Measurements from ENCODE around the gene CLCN2.
A peak's percentile ranks its signal among the peaks of the same experiment; 100 is the strongest.

CLCN2 gene

DNA sequence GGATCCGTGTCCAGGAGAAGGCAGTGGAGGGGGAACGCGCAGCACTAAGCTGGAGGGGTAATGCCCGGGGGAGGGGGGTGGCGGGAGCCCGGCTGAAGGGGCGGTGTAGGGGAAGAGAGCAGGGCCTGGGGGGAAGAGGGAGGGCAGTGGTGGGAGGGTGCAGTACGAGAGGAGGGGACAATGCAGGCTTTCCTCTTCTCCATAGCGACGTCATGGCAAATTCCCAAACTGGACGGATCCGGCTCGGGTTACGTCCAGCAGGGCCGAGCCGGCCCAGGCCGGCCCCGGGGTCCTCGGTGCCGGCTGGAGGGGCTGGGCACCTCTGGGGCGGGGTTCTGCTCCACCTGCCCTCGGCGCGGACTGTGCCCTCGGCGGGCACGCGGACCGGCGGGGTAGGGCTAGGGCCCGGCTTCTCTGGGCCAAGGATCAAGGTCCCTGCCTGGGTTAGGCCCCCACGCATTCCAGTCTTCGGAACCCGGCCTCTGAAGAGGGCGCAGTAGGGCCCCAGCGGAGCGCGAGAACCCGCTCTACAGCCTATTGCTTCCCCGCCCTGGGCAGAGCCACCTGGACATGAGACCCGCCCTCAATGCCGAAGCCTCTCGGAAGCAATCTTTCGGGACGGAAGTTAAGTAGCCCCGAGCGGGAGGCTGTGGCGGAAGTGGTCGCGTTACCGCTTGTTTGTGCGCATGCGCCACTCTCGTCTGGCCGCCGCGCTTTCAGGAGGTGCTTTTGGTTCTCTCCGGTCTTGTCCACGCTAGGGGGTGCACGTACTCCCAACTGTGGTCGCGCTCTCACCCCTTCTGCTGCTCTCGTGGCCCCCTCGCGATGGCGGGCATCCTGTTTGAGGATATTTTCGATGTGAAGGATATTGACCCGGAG is 1.5 kb upstream of the CLCN2 start:
- H3K4me3 ChIP-seq (ENCODE audit: low read length) = peak overlapping the region; percentile 91
- no peaks in the 10 kb centered on the region for H3K9me3 ChIP-seq (ENCODE audit: control insufficient read depth, low read length)
- peaks cover 30% of the 10 kb centered on the region for H3K4me1 ChIP-seq (ENCODE audit: control insufficient read depth, insufficient read depth, low read length)
- peak overlapping the region; percentile 97 for H3K9ac ChIP-seq (ENCODE audit: low read length)
- H3K36me3 ChIP-seq (ENCODE audit: control insufficient read depth, insufficient read depth, low read length) = no peaks in the 10 kb centered on the region
- no peaks in the 10 kb centered on the region for H3K27me3 ChIP-seq (ENCODE audit: control insufficient read depth, insufficient read depth, low read length)

DNA sequence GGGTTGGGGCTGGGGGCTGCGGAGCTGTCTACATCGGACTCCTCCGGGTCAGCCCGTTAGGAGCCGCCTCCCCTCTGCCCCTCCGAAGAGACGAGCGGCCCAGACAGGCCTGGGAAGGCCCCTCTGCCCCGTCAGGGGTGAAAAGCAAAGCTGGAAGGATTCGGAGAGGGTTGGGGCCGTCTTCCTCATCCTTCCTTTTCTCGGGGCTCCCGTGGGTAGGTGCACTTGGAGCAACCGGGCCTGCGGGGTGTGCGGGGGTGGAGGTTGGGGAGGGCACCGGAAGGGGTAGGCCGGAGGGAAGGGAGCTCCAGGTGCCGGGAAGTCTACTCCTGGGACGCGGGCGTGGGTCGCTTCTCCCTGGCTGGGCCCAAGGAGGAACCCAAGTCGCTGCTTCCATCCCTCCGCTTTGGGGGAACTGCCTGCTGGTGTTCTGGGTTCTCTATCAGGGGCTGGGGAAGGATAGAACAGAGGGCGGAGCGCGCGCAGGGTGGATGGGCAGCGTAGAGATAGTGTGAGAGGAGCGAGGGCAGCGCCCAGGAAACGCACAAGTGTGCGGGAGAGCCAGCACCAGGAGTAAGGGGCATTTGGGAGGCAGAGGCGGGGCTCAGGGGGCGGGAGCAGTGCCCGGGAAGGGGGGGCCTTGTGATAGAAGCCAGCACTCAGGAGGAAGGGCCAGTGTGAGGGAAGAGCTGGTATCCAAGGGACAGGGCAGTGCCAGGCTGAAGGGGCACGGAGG is 695 bp upstream of the CLCN2 start:
- Histone ChIP-seq H3K4me1 (ENCODE audit: control insufficient read depth, insufficient read depth, low read length) (peaks cover 30% of the 10 kb centered on the region), H3K9me3 (ENCODE audit: control insufficient read depth, low read length) (no peaks in the 10 kb centered on the region), H3K4me3 (ENCODE audit: low read length) (peak overlapping the region; percentile 91), H3K27me3 (ENCODE audit: control insufficient read depth, insufficient read depth, low read length) (no peaks in the 10 kb centered on the region), H3K9ac (ENCODE audit: low read length) (peak overlapping the region; percentile 97), H3K36me3 (ENCODE audit: control insufficient read depth, insufficient read depth, low read length) (no peaks in the 10 kb centered on the region)

DNA sequence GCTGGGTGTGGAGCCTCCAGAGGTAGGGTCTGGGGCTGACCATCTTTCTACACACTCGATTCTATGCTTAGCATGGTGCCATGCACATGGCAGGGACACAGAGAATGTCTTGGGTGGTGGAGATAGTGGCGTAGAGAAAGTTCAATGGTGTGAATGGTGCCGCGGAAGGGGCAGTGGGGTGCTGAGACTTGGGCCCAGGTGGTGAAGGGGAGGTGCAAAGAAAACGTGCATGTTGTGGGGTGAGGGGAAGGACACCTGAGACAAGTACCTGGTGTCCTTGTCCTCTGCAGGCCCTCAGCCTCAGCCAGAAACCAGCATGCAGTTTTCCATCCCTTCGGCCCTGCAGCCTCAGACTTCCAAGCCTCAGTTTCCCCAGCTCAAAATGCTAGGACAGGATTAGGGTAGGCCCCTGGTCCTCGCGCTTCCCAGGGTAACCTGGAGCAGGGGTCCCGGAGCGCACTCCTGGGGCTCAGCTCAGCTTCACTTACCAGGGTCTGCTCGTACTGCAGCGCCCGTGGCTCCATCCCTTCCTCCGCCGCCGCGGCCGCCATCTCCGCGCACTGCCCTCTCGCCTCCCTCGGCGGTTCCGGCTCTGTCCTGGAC is 375 bp downstream of the CLCN2 start:
- Histone ChIP-seq H3K36me3 (ENCODE audit: control insufficient read depth, insufficient read depth, low read length) (no peaks in the 10 kb centered on the region), H3K4me1 (ENCODE audit: control insufficient read depth, insufficient read depth, low read length) (peaks cover 22% of the 10 kb centered on the region), H3K4me3 (ENCODE audit: low read length) (peak overlapping the region; percentile 56), H3K9me3 (ENCODE audit: control insufficient read depth, low read length) (no peaks in the 10 kb centered on the region), H3K9ac (ENCODE audit: low read length) (peak overlapping the region; percentile 69), H3K27me3 (ENCODE audit: control insufficient read depth, insufficient read depth, low read length) (no peaks in the 10 kb centered on the region)

GRCh38 chr3:184360070-184360928 is 1.1 kb downstream of the CLCN2 start:
- H3K9ac ChIP-seq (ENCODE audit: low read length) = peak overlapping the region; percentile 69
- no peaks in the 10 kb centered on the region for H3K27me3 ChIP-seq (ENCODE audit: control insufficient read depth, insufficient read depth, low read length)
- H3K4me3 ChIP-seq (ENCODE audit: low read length) = peak overlapping the region; percentile 56
- H3K9me3 ChIP-seq (ENCODE audit: control insufficient read depth, low read length) = no peaks in the 10 kb centered on the region
- H3K36me3 ChIP-seq (ENCODE audit: control insufficient read depth, insufficient read depth, low read length) = no peaks in the 10 kb centered on the region
- H3K4me1 ChIP-seq (ENCODE audit: control insufficient read depth, insufficient read depth, low read length) = peaks cover 20% of the 10 kb centered on the region

DNA sequence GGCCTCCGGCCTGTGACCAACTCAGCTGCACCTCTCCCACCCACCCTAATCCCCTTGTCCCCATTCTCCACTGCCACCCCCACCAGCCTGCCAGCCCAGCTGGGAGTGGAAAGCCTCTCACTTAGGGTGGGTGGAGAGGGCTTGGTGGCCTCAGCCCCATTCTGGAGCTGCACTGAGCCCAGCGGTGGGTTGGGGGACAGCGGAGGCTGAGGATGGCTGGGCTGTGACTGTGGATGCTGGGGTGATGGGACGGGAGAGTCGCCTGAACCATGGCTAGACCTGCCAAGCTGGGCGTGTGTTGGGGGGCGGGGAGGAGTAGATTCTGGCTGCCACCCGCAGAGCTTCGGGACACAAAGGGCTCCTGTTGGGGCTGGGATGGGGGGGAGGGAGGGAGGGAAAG is 1.8 kb downstream of the CLCN2 start:
- no peaks in the 10 kb centered on the region for H3K36me3 ChIP-seq (ENCODE audit: control insufficient read depth, insufficient read depth, low read length)
- no peak overlapping the region for H3K4me3 ChIP-seq (ENCODE audit: low read length)
- H3K4me1 ChIP-seq (ENCODE audit: control insufficient read depth, insufficient read depth, low read length) = peaks cover 20% of the 10 kb centered on the region
- H3K9me3 ChIP-seq (ENCODE audit: control insufficient read depth, low read length) = no peaks in the 10 kb centered on the region
- no peaks in the 10 kb centered on the region for H3K27me3 ChIP-seq (ENCODE audit: control insufficient read depth, insufficient read depth, low read length)
- H3K9ac ChIP-seq (ENCODE audit: low read length) = no peak overlapping the region

DNA sequence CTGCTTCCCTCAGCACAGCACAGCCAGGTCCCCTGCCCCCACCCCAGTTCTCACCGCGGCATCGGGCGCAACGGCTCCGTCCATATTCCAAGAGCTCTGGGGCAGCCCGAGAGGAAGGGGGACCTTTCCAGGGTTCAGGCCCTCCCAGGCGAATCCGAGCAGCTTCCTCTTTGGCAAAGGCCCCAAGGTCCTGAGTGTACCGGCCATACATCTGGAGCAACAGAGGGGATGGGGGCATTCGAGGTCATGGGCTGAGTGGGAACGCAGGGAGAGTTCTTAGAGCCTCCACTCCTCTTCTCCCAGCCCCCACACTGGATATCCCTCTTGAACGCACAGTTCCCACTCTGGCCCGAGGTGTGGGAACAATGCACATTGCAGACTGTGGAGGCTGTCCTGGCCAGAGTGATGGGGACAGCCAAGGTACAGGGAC is 2.5 kb downstream of the CLCN2 start:
- no peak overlapping the region for H3K9ac ChIP-seq (ENCODE audit: low read length)
- no peak overlapping the region for H3K4me3 ChIP-seq (ENCODE audit: low read length)
- H3K27me3 ChIP-seq (ENCODE audit: control insufficient read depth, insufficient read depth, low read length) = no peaks in the 10 kb centered on the region
- no peaks in the 10 kb centered on the region for H3K9me3 ChIP-seq (ENCODE audit: control insufficient read depth, low read length)
- H3K4me1 ChIP-seq (ENCODE audit: control insufficient read depth, insufficient read depth, low read length) = peaks cover 17% of the 10 kb centered on the region
- no peaks in the 10 kb centered on the region for H3K36me3 ChIP-seq (ENCODE audit: control insufficient read depth, insufficient read depth, low read length)

DNA sequence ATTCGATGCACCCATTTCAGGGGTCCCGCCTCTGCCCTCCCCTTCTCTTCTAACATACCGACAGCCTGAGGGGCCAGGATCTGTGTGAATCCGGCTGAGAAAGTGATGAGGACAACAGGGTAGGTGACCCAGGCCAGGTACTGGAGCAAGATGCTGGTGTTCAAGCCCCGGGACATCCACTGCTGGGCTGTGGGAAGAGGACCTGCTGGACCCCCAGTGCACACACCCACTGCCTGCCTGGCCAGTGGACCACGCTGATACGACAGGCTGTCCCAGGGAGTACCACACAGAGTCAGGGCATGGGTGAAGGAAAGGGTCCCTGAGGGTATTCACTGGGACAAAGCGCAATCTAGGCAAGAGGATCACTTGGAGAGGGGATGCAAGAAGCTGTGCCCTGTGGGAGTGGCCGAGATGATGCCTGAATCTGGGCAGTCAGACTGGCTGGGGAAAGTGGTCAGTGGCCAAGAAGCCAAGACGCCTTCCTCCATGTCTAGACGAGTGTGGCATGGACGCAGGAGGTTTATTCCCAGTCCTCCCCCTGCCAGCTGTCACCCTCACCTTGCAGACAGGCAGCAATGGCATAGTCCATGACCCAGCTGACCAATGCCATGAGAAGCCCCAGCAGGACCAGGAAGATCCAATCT is 3.2 kb downstream of the CLCN2 start:
- Histone ChIP-seq H3K27me3 (ENCODE audit: control insufficient read depth, insufficient read depth, low read length) (no peaks in the 10 kb centered on the region), H3K9ac (ENCODE audit: low read length) (no peak overlapping the region), H3K9me3 (ENCODE audit: control insufficient read depth, low read length) (no peaks in the 10 kb centered on the region), H3K36me3 (ENCODE audit: control insufficient read depth, insufficient read depth, low read length) (no peaks in the 10 kb centered on the region), H3K4me1 (ENCODE audit: control insufficient read depth, insufficient read depth, low read length) (peaks cover 14% of the 10 kb centered on the region), H3K4me3 (ENCODE audit: low read length) (no peak overlapping the region)

DNA sequence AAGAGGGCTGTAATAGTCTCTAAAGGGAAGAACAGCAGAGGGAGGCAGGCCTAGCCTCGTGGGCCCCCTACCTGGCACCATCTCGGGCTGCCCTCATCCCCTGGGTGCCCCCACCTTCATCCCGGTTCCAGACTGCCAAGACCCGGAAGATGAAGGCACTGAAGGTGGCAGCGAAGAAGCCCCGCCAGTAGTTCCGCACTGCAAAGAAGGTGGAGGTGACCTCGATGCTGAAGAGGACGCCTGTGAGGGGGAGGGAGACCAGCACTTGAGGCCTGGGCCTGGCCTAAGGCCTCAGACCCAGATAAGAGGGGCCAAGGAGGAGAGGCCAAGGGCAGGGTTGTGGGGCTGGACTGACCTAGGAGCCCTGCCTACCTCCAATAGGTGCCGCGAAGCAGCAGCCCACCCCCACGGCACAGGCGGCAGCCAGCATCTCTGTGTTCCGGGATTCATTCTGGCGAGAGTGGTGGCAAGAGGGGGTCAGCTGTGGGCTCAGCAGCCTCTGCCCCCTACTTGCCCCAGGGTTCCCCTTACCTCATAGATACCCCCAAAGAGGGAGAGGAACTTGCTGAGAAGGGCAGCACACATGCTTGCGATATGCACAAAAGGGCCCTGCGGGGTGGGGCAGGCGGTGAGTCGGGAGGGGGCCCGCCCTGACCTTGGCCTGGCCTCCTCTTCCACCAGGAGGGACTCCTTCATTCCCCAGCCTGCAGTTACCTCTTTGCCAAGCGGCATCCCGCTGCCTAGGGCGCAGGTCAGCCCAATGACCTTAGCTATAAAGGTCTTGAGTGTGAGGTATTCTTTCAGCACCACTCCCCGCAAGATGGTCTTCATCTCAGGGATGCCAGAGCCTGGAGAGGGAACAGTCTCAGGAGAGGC is 3.9 kb downstream of the CLCN2 start:
- H3K27me3 ChIP-seq (ENCODE audit: control insufficient read depth, insufficient read depth, low read length) = no peaks in the 10 kb centered on the region
- H3K4me3 ChIP-seq (ENCODE audit: low read length) = no peak overlapping the region
- no peaks in the 10 kb centered on the region for H3K36me3 ChIP-seq (ENCODE audit: control insufficient read depth, insufficient read depth, low read length)
- peaks cover 20% of the 10 kb centered on the region for H3K4me1 ChIP-seq (ENCODE audit: control insufficient read depth, insufficient read depth, low read length)
- H3K9ac ChIP-seq (ENCODE audit: low read length) = no peak overlapping the region
- H3K9me3 ChIP-seq (ENCODE audit: control insufficient read depth, low read length) = no peaks in the 10 kb centered on the region

GRCh38 chr3:184355261-184356040 is 6.0 kb downstream of the CLCN2 start:
- Histone ChIP-seq H3K9ac (ENCODE audit: low read length) (no peak overlapping the region), H3K4me3 (ENCODE audit: low read length) (no peak overlapping the region), H3K9me3 (ENCODE audit: control insufficient read depth, low read length) (no peaks in the 10 kb centered on the region), H3K36me3 (ENCODE audit: control insufficient read depth, insufficient read depth, low read length) (no peaks in the 10 kb centered on the region), H3K27me3 (ENCODE audit: control insufficient read depth, insufficient read depth, low read length) (no peaks in the 10 kb centered on the region), H3K4me1 (ENCODE audit: control insufficient read depth, insufficient read depth, low read length) (peaks cover 31% of the 10 kb centered on the region)

DNA sequence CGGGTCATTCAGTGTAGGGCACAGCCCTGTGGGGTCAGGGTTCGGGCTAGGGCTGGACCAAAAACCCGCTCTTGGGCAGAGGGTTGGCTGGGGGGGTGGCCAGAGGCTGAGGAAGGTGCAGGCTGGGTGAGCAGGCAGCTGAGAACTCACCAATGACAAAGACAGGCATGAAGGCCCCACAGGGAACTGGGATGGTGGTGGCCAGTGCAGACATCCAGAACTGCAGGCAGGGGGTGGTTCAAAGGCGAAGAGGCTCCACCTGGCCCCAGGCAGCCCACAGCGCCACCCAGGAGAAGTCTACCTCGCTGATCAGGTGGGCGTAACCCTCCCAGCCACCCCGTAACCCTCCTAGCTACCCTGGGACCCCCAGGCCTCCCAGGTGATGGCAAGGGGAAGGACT is 6.7 kb downstream of the CLCN2 start:
- Histone ChIP-seq H3K27me3 (ENCODE audit: control insufficient read depth, insufficient read depth, low read length) (no peaks in the 10 kb centered on the region), H3K36me3 (ENCODE audit: control insufficient read depth, insufficient read depth, low read length) (no peaks in the 10 kb centered on the region), H3K4me1 (ENCODE audit: control insufficient read depth, insufficient read depth, low read length) (peaks cover 29% of the 10 kb centered on the region), H3K4me3 (ENCODE audit: low read length) (no peak overlapping the region), H3K9me3 (ENCODE audit: control insufficient read depth, low read length) (no peaks in the 10 kb centered on the region), H3K9ac (ENCODE audit: low read length) (no peak overlapping the region)

Measured in mucosa of stomach (tissue), 1 donor.